HepG2 (cell line): ENCODE data around the gene CHKA. TPM values are rescaled to one million over a fixed set of nuclear protein-coding genes. Genes with fewer than 3 reads are reported as not detected.

ENCODE experiments used
- ATAC-seq: fragments of 200-7000 bp; cut with Tn5 transposase; 3 replicates; pipeline ENCODE4 v1.9.1; 2020; ENCODE audit warnings: mild to moderate bottlenecking, moderate library complexity
- BruUV-seq: library from RNA; stranded (reverse); fragments of 400-500 nt; replicated peaks from 2 replicates; lab custom pipeline; 2021; lab: Mats Ljungman, UMichigan
- CTCF ChIA-PET: fragments of 300-600 bp; formaldehyde crosslinking; extraction: SDS; loops from one replicate; lab custom pipeline; 2021; ENCODE audit warnings: low total read pairs, inconsistent platforms, low intra/inter-chr PET ratio; lab: Yijun Ruan, JAX
- POLR2A ChIA-PET: fragments of 350-600 bp; sonication (Branson Sonifier 250); formaldehyde crosslinking; loops from one replicate; lab custom pipeline; 2020; ENCODE audit warnings: antibody characterized with exemption, inconsistent platforms; lab: Yijun Ruan, JAX
- DNase-seq: peaks from one replicate; pipeline ENCODE4 v3.0.0-alpha.2; 2015; ENCODE audit warnings: low spot score
- FAIRE-seq: peaks from 3 replicates; lab custom pipeline; 2011; peaks lifted over from hg19 to GRCh38; lab: Jason Lieb, UNC
- H2AFZ ChIP-seq: one replicate; pipeline ENCODE4 v1.6.1; 2011; ENCODE audit warnings: low read length, inconsistent platforms
- H3K27ac ChIP-seq: fragments of 300-600 bp; 3 replicates; pipeline ENCODE4 v1.8.0; 2011; ENCODE audit warnings: mixed run types, mild to moderate bottlenecking, mixed read lengths, low read length, inconsistent platforms; ENCODE audit not compliant: insufficient read depth; ENCODE audit errors: extremely low read length
- H3K27me3 ChIP-seq, 2 experiments: fragments of 200-600 bp in 1 of 2; 2 replicates in 1 of 2; 3 replicates in 1 of 2; pipeline versions ENCODE4 v1.6.0 to v1.8.0; 2011; ENCODE audit warnings: low read length in 2 of 2, mild to moderate bottlenecking in 2 of 2, moderate library complexity in 2 of 2, inconsistent platforms in 1 of 2; ENCODE audit not compliant: insufficient read depth in 2 of 2, control insufficient read depth in 1 of 2
- H3K36me3 ChIP-seq, 2 experiments: fragments of 200-600 bp in 1 of 2; replicated peaks in 1 of 2; 2 replicates in 1 of 2; 3 replicates in 1 of 2; pipeline versions ENCODE4 v1.5.1 to v1.8.0; 2011; ENCODE audit warnings: low read length in 2 of 2, inconsistent platforms in 1 of 2; ENCODE audit not compliant: insufficient read depth in 2 of 2, control insufficient read depth in 1 of 2
- H3K4me1 ChIP-seq: 2 replicates; pipeline ENCODE4 v1.5.1; 2012; ENCODE audit warnings: low read length, inconsistent platforms; ENCODE audit not compliant: insufficient read depth
- H3K4me2 ChIP-seq: 2 replicates; pipeline ENCODE4 v1.6.0; 2011; ENCODE audit warnings: low read depth, low read length, inconsistent platforms
- H3K4me3 ChIP-seq, 3 experiments: fragments of 200-600 bp in 1 of 3; sonication (generic), shearing (Covaris generic) in 1 of 3; replicated peaks in 1 of 3; 2 replicates each; pipeline ENCODE4 v1.5.1; 2011 to 2016; ENCODE audit warnings: low read length in 3 of 3, inconsistent platforms in 2 of 3, low read depth in 2 of 3, mild to moderate bottlenecking in 2 of 3, control low read depth in 1 of 3, mixed read lengths in 1 of 3; ENCODE audit not compliant: insufficient read depth in 1 of 3
- H3K79me2 ChIP-seq: one replicate; pipeline ENCODE4 v1.6.1; 2011; ENCODE audit warnings: low read length, inconsistent platforms; ENCODE audit not compliant: insufficient read depth
- H3K9ac ChIP-seq: 2 replicates; pipeline ENCODE4 v1.6.0; 2011; ENCODE audit warnings: mild to moderate bottlenecking, low read depth, low read length, inconsistent platforms; ENCODE audit not compliant: insufficient read depth
- H3K9me3 ChIP-seq: 2 replicates; pipeline ENCODE4 v1.5.1; 2012; ENCODE audit warnings: mild to moderate bottlenecking, low read length
- H4K20me1 ChIP-seq: 2 replicates; pipeline ENCODE4 v1.6.0; 2011; ENCODE audit warnings: inconsistent platforms, mild to moderate bottlenecking, low read length, moderate library complexity; ENCODE audit not compliant: insufficient read depth
- BORCS8-MEF2B ChIP-seq: sonication (generic); formaldehyde crosslinking; IDR thresholded peaks from 2 replicates; pipeline ENCODE4 v1.8.0; 2022; ENCODE audit warnings: mild to moderate bottlenecking, missing genetic modification reagents
- HMG20A ChIP-seq: IDR thresholded peaks from 2 replicates; pipeline ENCODE4 v1.6.1; 2016; ENCODE audit warnings: borderline replicate concordance
- MAFK ChIP-seq, 2 experiments: IDR thresholded peaks in 1 of 2; conservative IDR thresholded peaks in 1 of 2; 2 replicates each; pipeline ENCODE4 v1.6.1; 2011; ENCODE audit warnings: improper control_type of control experiment in 2 of 2, low read length in 2 of 2
- ZKSCAN1 ChIP-seq: fragments of 150-350 bp; IDR thresholded peaks from 2 replicates; pipeline ENCODE4 v1.6.1; 2014; ENCODE audit warnings: low read length
- ZNF3 ChIP-seq: IDR thresholded peaks from 2 replicates; pipeline ENCODE4 v1.7.0; 2017; ENCODE audit warnings: inconsistent platforms
- ZNF513 ChIP-seq: sonication (generic); formaldehyde crosslinking; conservative IDR thresholded peaks from 2 replicates; pipeline ENCODE4 v1.5.0; 2020; ENCODE audit warnings: missing genetic modification reagents
- ZNF598 ChIP-seq: sonication (generic); formaldehyde crosslinking; IDR thresholded peaks from 2 replicates; pipeline ENCODE4 v1.5.1; 2020; ENCODE audit warnings: mild to moderate bottlenecking, missing genetic modification reagents, borderline replicate concordance
- ZNF619 ChIP-seq: sonication (generic); formaldehyde crosslinking; IDR thresholded peaks from 2 replicates; pipeline ENCODE4 v1.4.0; 2020; ENCODE audit warnings: mild to moderate bottlenecking, missing genetic modification reagents
- WGBS: methylation state at CpG from one replicate; pipeline ENCODE4 v1.1.6; 2017; ENCODE audit warnings: low lambda C conversion rate; 5-methylcytosine and 5-hydroxymethylcytosine counted together
- in situ Hi-C: cut with HindIII; loops from 2 replicates; pipeline ENCODE4 v1.10.0; 2017; ENCODE audit warnings: low pct_unique_long_range_greater_than_20kb; ENCODE audit not compliant: extremely low pct_ligation_motif_present
- intact Hi-C: fragments of 100-400 bp; cut with micrococcal nuclease; formaldehyde crosslinking; loops from one replicate; pipeline ENCODE4 v1.10.0; 2022; ENCODE audit not compliant: unreplicated experiment
- polyA plus RNA-seq, 8 experiments: library from polyadenylated mRNA; depleted of rRNA in 3 of 8; stranded (reverse) in 7 of 8; unstranded in 1 of 8; fragments of >200 nt; fragmentation: Illumina TruSeq in 4 of 8; extraction: Trizol in 4 of 8; gene quantifications; 2 replicates each; pipeline versions ENCODE4 v1.2.1 to v1.2.3, GENCODE V29; 2011 to 2016; ENCODE audit warnings: low read depth in 4 of 8, missing spikeins in 1 of 8, mixed read lengths in 1 of 8; ENCODE audit not compliant: insufficient read depth in 1 of 8
- total RNA-seq, 5 experiments: library from RNA; depleted of rRNA; stranded (reverse); fragments of >200 nt; fragmentation: Illumina TruSeq; extraction: Trizol; gene quantifications; 2 replicates each; pipeline ENCODE4 v1.2.3, GENCODE V29; 2016; ENCODE audit warnings: low read depth in 1 of 5
- TF ChIP-seq, protein P1 (sequence below): sonication (generic); formaldehyde crosslinking; IDR thresholded peaks from 2 replicates; pipeline ENCODE4 v1.4.0; 2020; ENCODE audit warnings: missing genetic modification reagents

Gene CHKA
- total and polyA plus RNA-seq, 2 of the 13 experiments (the other 11 are each of a cell fraction or from before 2014, with no cell fraction given): 71.6 to 92.7 TPM

DNA sequence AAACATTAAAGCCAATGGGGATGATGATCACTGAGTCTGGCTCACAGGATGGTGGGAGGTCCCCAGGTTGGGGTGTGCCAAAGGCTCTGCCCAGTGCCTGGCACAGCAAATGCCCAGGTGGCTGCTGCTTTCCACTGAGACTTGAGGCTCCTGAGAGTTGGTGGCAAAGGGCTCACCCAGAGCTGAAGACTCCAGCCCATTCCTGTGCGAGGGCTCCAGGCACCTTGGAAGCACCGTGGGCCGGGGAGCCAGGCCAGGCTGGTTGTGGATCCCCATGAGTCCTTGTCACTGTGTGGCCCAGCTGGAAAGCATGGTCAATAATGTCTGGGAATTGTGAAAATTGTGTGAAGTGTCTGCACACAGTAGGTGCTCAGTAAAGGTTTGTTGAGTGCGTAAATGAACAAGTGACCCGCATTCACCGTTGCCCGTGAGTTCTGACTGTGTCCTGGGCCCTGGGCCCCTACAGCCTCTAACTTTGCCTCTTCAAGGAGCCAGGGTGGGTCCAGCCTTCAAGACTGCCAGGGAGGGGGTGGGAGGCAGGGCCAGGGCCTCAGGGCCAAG is 114.5 kb downstream of the CHKA start:
- H3K4me3 ChIP-seq: no peak overlapping the region
- peaks cover 85% of the 10 kb centered on the region for H3K4me1 ChIP-seq
- TF ChIP-seq ZNF513 (CRISPR knock-in tag): no peak
- no peak for TF ChIP-seq MAFK (conservative IDR thresholded peaks at IDR 0.05 in 1 of 2, IDR thresholded peaks at IDR 0.05 in 1 of 2; ENCODE audit: low read length in 2 of 2)
- TF ChIP-seq, protein P1, sequence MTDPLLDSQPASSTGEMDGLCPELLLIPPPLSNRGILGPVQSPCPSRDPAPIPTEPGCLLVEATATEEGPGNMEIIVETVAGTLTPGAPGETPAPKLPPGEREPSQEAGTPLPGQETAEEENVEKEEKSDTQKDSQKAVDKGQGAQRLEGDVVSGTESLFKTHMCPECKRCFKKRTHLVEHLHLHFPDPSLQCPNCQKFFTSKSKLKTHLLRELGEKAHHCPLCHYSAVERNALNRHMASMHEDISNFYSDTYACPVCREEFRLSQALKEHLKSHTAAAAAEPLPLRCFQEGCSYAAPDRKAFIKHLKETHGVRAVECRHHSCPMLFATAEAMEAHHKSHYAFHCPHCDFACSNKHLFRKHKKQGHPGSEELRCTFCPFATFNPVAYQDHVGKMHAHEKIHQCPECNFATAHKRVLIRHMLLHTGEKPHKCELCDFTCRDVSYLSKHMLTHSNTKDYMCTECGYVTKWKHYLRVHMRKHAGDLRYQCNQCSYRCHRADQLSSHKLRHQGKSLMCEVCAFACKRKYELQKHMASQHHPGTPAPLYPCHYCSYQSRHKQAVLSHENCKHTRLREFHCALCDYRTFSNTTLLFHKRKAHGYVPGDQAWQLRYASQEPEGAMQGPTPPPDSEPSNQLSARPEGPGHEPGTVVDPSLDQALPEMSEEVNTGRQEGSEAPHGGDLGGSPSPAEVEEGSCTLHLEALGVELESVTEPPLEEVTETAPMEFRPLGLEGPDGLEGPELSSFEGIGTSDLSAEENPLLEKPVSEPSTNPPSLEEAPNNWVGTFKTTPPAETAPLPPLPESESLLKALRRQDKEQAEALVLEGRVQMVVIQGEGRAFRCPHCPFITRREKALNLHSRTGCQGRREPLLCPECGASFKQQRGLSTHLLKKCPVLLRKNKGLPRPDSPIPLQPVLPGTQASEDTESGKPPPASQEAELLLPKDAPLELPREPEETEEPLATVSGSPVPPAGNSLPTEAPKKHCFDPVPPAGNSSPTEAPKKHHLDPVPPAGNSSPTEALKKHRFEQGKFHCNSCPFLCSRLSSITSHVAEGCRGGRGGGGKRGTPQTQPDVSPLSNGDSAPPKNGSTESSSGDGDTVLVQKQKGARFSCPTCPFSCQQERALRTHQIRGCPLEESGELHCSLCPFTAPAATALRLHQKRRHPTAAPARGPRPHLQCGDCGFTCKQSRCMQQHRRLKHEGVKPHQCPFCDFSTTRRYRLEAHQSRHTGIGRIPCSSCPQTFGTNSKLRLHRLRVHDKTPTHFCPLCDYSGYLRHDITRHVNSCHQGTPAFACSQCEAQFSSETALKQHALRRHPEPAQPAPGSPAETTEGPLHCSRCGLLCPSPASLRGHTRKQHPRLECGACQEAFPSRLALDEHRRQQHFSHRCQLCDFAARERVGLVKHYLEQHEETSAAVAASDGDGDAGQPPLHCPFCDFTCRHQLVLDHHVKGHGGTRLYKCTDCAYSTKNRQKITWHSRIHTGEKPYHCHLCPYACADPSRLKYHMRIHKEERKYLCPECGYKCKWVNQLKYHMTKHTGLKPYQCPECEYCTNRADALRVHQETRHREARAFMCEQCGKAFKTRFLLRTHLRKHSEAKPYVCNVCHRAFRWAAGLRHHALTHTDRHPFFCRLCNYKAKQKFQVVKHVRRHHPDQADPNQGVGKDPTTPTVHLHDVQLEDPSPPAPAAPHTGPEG: no peak
- no peak for TF ChIP-seq BORCS8-MEF2B (CRISPR knock-in tag)
- TF ChIP-seq ZNF619 (CRISPR knock-in tag): no peak
- TF ChIP-seq HMG20A (CRISPR knock-in tag): no peak
- no peak for TF ChIP-seq ZNF598 (CRISPR knock-in tag)
- TF ChIP-seq ZKSCAN1: peak; percentile 82
- peak; percentile 84 for TF ChIP-seq ZNF3 (CRISPR knock-in tag)
- intact Hi-C loops: no loop called here
- in situ Hi-C loops: no loop called here
- POLR2A ChIA-PET: no interaction called here
- no peak overlapping the region for H2AFZ ChIP-seq
- BruUV-seq: no TSS peak
- ATAC-seq (no peak), DNase-seq (no peak), FAIRE-seq (no peak)
- H3K4me2 ChIP-seq: peak overlapping the region; percentile 48
- CTCF ChIA-PET: no interaction called here
- H3K36me3 ChIP-seq: no peaks in the 10 kb centered on the region
- no peaks in the 10 kb centered on the region for H4K20me1 ChIP-seq
- H3K27me3 ChIP-seq: no peaks in the 10 kb centered on the region
- H3K9ac ChIP-seq: no peak overlapping the region
- WGBS: 88% methylated on average over 6 of the region's 7 CpGs
- no peak overlapping the region for H3K27ac ChIP-seq
- no peaks in the 10 kb centered on the region for H3K9me3 ChIP-seq
- H3K79me2 ChIP-seq: no peaks in the 10 kb centered on the region
